PFSK-1 (cell line): ENCODE results near the gene DHRS9.

Experiments
- FOXP2 ChIP-seq: optimal IDR thresholded peaks from 2 replicates; pipeline ENCODE3; 2011; ENCODE audit warnings: borderline replicate concordance, control low read depth, inconsistent platforms; ENCODE audit not compliant: insufficient read depth; ENCODE audit errors: extremely low read length, extremely low read depth
- POLR2AphosphoS5 ChIP-seq: IDR thresholded peaks from 2 replicates; pipeline ENCODE4 v1.6.1; 2012; ENCODE audit warnings: low read depth, mild to moderate bottlenecking, control low read depth, low read length, moderate library complexity
- SIN3A ChIP-seq: IDR thresholded peaks from 2 replicates; pipeline ENCODE4 v1.6.1; 2012; ENCODE audit warnings: mild to moderate bottlenecking, low read length, moderate library complexity, borderline replicate concordance; ENCODE audit not compliant: insufficient read depth
- TAF1 ChIP-seq: IDR thresholded peaks from 2 replicates; pipeline ENCODE4 v1.6.1; 2012; ENCODE audit warnings: low read length, control low read depth, borderline replicate concordance; ENCODE audit not compliant: insufficient read depth
- TF ChIP-seq, protein P1 (sequence below), 2 experiments: IDR thresholded peaks; 2 replicates each; pipeline versions ENCODE4 v1.6.1 to v1.8.0; 2011 to 2012; ENCODE audit warnings: low read depth in 2 of 2, low read length in 2 of 2, control low read depth in 1 of 2, inconsistent platforms in 1 of 2, mild to moderate bottlenecking in 1 of 2, moderate library complexity in 1 of 2; ENCODE audit not compliant: insufficient read depth in 1 of 2

DHRS9 gene

DNA sequence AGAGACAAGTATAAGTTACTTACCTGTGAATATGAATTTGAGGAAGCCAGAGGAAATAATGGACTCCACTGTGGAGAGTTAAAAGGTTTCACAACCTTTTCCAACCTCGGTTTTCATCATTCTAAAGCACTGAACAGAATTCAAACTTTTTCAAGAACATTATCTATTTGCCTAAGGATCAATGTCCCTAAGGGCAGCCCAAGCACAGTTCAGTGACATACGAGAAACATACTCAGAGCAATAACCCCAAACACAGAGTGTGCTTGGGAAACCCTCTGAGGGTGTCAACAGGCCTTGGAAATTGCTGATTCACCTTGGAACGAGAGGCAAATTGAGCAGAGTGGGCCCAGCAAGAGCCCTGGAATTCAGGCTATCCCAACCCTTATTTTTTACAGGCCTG is 38.2 kb upstream of the DHRS9 start, which contains the start of gene ABCB11:
TSS of gene ABCB11 (minus strand) at position 123 of the 400 bp plus-strand sequence. CDS start 13,199 bp downstream, outside the sequence.
- TF ChIP-seq FOXP2 (no peak), POLR2AphosphoS5 (no peak), SIN3A (no peak)

- TF ChIP-seq SIN3A (no peak), FOXP2 (no peak), TAF1 (no peak), POLR2AphosphoS5 (no peak)
- TF ChIP-seq, protein P1, sequence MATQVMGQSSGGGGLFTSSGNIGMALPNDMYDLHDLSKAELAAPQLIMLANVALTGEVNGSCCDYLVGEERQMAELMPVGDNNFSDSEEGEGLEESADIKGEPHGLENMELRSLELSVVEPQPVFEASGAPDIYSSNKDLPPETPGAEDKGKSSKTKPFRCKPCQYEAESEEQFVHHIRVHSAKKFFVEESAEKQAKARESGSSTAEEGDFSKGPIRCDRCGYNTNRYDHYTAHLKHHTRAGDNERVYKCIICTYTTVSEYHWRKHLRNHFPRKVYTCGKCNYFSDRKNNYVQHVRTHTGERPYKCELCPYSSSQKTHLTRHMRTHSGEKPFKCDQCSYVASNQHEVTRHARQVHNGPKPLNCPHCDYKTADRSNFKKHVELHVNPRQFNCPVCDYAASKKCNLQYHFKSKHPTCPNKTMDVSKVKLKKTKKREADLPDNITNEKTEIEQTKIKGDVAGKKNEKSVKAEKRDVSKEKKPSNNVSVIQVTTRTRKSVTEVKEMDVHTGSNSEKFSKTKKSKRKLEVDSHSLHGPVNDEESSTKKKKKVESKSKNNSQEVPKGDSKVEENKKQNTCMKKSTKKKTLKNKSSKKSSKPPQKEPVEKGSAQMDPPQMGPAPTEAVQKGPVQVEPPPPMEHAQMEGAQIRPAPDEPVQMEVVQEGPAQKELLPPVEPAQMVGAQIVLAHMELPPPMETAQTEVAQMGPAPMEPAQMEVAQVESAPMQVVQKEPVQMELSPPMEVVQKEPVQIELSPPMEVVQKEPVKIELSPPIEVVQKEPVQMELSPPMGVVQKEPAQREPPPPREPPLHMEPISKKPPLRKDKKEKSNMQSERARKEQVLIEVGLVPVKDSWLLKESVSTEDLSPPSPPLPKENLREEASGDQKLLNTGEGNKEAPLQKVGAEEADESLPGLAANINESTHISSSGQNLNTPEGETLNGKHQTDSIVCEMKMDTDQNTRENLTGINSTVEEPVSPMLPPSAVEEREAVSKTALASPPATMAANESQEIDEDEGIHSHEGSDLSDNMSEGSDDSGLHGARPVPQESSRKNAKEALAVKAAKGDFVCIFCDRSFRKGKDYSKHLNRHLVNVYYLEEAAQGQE (IDR thresholded peaks at IDR 0.05; ENCODE audit: insufficient read depth in 1 of 2, low read depth in 2 of 2, low read length in 2 of 2): no peak
Measured at GRCh38 chr2:169034256-169034655, 35.1 kb upstream of the DHRS9 start.

GRCh38 chr2:169034984-169035544 is 34.3 kb upstream of the DHRS9 start:
- TF ChIP-seq, protein P1 (IDR thresholded peaks at IDR 0.05; ENCODE audit: insufficient read depth in 1 of 2, low read depth in 2 of 2, low read length in 2 of 2): no peak
- TF ChIP-seq POLR2AphosphoS5: no peak
- TF ChIP-seq SIN3A: no peak
- no peak for TF ChIP-seq FOXP2
- TF ChIP-seq TAF1: no peak

- no peak for TF ChIP-seq TAF1
- no peak for TF ChIP-seq FOXP2
Measured at GRCh38 chr2:169035887-169036286, 33.5 kb upstream of the DHRS9 start.

DNA sequence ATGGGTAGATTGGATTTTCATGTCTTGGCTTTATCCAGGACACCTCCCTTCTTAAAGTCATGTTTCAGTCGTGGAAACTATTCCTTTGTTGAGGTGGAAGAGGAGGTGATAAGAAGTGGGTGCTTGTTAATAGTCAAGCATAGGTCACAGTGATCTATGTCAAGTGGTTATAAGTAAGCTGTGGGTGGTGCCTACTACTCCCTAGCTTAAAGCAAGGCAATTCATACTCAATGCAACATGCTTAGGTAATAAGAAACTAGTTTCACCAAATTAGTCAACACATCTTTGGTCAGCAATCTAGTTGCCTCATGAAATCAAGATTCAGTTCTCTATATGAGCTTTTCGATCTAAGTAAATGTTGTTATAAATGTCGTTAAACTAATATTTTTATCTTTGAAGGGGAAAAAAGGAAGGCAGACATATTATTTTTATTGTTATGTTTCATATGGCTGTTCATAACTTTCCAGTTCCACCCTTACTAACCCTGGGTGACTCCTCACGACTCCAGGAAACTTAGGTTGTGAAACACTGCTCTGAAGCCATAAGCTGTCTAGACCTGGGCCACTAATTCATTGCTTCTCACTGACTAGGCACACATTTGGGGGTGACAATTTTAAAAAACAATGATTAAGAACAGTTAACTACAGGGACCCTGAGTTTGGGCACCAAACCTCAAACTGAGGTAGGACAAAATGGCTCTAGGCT is 32.5 kb upstream of the DHRS9 start:
- no peak for TF ChIP-seq POLR2AphosphoS5
- TF ChIP-seq, protein P1 (IDR thresholded peaks at IDR 0.05; ENCODE audit: insufficient read depth in 1 of 2, low read depth in 2 of 2, low read length in 2 of 2): no peak
- no peak for TF ChIP-seq TAF1
- TF ChIP-seq SIN3A: no peak
- TF ChIP-seq FOXP2: no peak

DNA sequence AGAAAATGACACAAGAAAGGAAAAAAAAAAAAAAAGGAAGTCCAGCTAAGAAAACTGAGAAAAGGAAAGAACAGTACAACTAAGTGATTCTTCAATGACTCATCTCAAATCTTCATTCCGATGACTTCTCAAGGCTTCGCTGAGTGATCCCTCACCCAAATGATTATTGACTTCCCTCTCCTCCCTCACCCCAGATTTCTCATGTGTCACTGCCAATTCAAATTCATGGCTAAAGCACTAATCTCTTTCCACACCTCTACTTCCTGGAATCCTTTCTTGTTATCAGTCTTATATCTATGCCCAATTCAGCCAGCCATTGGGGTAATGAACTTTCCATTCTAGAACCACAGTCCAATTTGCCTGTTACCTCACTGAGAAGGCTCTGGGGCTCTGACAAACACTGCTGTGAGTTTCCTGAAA is 31.0 kb upstream of the DHRS9 start:
- TF ChIP-seq POLR2AphosphoS5: no peak
